Stimulated activated effector memory CD8-positive, alpha-beta T cell treated with anti-CD3 and anti-CD28 coated beads, Interleukin-12 subunit alpha, Interleukin-12 subunit beta, amount 100 ng/mL, for 72 hours (primary cell): ENCODE data around the gene PLA2G4C.

ENCODE experiments used
- ATAC-seq: fragments of 150-1000 bp; cut with Tn5 transposase; 2 replicates; pipeline ENCODE4 v1.10.0; 2021
- DNase-seq, 2 donors: peaks; one replicate each; pipeline ENCODE4 v3.0.0; 2021 to 2022; ENCODE audit warnings: low spot score in 2 of 2
- H3K27ac Mint-ChIP-seq: one replicate; pipeline ENCODE4 v1.8.0; 2022; ENCODE audit warnings: mild to moderate bottlenecking, mixed read lengths
- H3K36me3 Mint-ChIP-seq: one replicate; pipeline ENCODE4 v1.8.0; 2022; ENCODE audit warnings: mild to moderate bottlenecking, mixed read lengths
- H3K4me1 Mint-ChIP-seq: one replicate; pipeline ENCODE4 v1.8.0; 2022; ENCODE audit warnings: mixed read lengths
- H3K4me3 Mint-ChIP-seq: one replicate; pipeline ENCODE4 v1.8.0; 2022; ENCODE audit warnings: mild to moderate bottlenecking, mixed read lengths
- H3K9me3 Mint-ChIP-seq: one replicate; pipeline ENCODE4 v1.8.0; 2022; ENCODE audit warnings: mixed read lengths

The PLA2G4C gene

DNA sequence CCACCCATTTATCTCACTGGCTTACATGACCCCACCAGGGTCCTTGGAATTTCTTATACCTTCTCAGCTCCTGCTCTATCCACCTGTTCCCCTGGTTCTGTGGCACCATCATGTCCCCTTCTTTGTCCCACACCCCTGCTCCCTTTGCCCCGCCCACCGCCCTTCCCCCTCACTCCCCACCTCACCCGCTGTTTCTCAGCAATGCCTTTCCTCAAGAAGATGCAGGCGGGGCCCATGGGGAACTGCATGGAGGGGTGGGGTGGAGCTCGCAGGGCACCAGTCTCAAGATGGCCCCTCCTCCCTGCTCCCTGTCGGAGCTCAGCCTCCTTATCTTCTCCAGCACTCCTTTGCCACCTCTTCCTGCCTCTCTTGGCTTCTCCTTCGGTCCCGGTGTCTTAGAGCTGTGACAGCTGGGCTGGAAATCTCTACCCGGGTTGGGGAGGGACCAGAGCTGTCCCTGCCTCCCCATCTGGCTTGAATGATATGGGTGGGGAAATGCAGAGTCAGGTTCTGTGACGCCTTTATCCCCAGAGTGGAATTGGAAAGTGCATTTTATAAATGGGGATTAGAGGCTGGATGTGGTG, 66.8 kb downstream of the PLA2G4C start, which contains the start of gene CABP5:
Gene CABP5, minus strand, starts transcription at position 405 of the 584 bp plus-strand sequence. Its CDS starts 157 bp downstream, at position 248.
- DNase-seq (no peak), ATAC-seq (no peak)
- Mint-ChIP-seq H3K4me1 (no peaks in the 10 kb centered on the region), H3K9me3 (peaks cover 3% of the 10 kb centered on the region), H3K27ac (no peak within 1 kb of the TSS), H3K4me3 (no peak within 1 kb of the TSS), H3K36me3 (no peaks in the 10 kb centered on the region)

DNA sequence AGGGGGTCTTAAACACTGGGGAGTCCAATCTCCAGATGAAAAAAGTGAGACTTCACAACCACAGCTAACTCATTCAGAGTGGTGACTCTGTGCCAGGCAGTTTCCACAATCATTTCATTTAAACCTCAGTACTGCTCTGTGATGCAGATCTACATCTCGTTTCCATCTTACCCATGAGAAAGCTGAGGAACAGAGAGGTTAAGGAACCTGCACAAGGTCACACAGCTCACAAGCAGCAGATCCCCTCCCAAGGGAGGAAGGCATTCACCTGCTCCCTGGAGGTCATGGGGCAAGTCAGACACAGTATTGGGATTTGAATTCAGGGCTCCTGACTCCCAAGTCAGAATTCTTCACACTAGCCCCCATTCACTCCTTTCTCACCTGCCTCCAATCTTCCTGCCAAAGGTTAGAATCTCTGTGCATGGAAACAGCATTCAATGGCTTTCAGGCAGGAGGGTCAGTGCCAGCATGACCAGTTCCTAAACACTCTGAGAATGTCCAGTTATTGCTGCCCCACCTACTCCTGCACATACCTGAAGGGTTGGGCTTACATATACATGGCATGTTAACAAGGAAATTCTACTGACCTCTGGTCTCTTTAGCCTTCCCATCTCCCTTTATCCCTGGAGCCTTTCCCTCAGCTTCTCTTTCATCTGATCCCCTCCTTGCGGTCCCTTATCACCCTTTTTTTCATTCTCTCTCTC, 68.6 kb downstream of the PLA2G4C start:
- DNase-seq, result no peak
- no peaks in the 10 kb centered on the region for H3K36me3 Mint-ChIP-seq
- H3K4me3 Mint-ChIP-seq, result no peak overlapping the region
- peaks cover 3% of the 10 kb centered on the region for H3K9me3 Mint-ChIP-seq
- no peaks in the 10 kb centered on the region for H3K4me1 Mint-ChIP-seq
- ATAC-seq, result no peak
- H3K27ac Mint-ChIP-seq, result no peak overlapping the region

DNA sequence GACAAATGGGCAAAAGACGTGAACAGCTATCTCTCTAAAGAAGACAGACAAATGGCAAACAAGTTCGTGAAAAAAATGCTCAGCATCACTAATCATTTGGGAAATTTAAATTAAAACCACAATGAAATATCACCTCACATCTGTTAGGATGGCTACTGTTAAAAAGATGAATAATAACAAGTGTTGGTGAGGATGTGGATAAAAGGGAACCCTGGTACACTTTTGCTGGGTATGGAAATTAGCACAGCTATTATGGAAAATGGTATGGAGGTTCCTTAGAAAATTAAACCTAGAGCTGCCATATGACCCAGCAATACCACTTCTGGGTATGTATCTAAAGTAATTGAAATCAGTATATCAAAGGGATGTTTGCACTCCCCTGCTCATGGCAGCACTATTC, 73.9 kb downstream of the PLA2G4C start:
- Mint-ChIP-seq H3K36me3 (no peaks in the 10 kb centered on the region), H3K9me3 (peaks cover 9% of the 10 kb centered on the region), H3K4me3 (no peak overlapping the region), H3K4me1 (no peaks in the 10 kb centered on the region), H3K27ac (no peak overlapping the region)
- DNase-seq, result no peak
- ATAC-seq, result no peak

DNA sequence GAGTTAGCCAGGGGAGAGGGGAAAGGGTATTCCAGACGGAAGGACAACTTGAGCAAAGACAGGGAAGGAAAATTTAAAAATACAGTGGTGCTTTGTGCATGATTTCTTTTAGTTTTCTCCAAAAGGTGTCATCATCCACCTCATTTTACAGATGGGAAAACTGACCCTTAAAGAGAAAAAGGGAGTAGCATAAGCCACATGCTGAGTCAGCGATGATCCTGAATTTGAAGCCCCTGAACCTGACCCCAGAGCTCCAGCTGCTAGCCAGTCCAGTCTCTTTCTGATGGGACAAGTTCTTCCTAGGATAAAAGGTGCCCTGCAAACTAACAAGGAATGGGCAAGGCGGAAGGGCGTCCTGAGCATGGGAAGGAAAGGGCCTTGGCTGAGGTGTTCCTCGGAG, 77.0 kb downstream of the PLA2G4C start:
- no peak overlapping the region for H3K4me3 Mint-ChIP-seq
- peaks cover 9% of the 10 kb centered on the region for H3K9me3 Mint-ChIP-seq
- H3K27ac Mint-ChIP-seq, result no peak overlapping the region
- ATAC-seq (no peak), DNase-seq (no peak)
- H3K4me1 Mint-ChIP-seq, result no peaks in the 10 kb centered on the region
- no peaks in the 10 kb centered on the region for H3K36me3 Mint-ChIP-seq

DNA sequence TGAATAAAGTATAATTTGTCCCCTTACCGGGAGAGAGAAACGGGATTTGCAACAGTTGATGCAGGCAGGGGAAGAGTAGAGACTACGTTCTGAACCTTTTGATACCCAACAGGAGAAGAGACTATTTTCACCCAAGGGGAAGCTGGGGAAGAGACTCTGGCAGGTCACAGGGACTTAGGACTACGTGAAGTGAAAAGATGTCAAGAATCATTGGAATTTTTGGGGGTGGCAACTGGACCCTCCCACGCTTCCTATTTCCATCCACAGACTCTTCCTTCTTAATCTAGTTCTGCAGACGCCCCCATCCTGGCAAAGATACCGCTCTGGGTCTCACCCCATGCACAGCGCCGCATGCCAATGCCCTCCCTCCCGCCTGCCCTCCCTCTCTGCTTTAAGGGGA, 80.5 kb downstream of the PLA2G4C start:
- ATAC-seq (no peak), DNase-seq (no peak)
- Mint-ChIP-seq H3K27ac (no peak overlapping the region), H3K36me3 (no peaks in the 10 kb centered on the region), H3K9me3 (no peaks in the 10 kb centered on the region), H3K4me3 (no peak overlapping the region), H3K4me1 (no peaks in the 10 kb centered on the region)

GRCh38 chr19:48029431-48029830, 81.2 kb downstream of the PLA2G4C start:
- H3K27ac Mint-ChIP-seq, result no peak overlapping the region
- H3K36me3 Mint-ChIP-seq, result no peaks in the 10 kb centered on the region
- H3K9me3 Mint-ChIP-seq, result no peaks in the 10 kb centered on the region
- H3K4me3 Mint-ChIP-seq, result no peak overlapping the region
- H3K4me1 Mint-ChIP-seq, result no peaks in the 10 kb centered on the region
- ATAC-seq (no peak), DNase-seq (no peak)

DNA sequence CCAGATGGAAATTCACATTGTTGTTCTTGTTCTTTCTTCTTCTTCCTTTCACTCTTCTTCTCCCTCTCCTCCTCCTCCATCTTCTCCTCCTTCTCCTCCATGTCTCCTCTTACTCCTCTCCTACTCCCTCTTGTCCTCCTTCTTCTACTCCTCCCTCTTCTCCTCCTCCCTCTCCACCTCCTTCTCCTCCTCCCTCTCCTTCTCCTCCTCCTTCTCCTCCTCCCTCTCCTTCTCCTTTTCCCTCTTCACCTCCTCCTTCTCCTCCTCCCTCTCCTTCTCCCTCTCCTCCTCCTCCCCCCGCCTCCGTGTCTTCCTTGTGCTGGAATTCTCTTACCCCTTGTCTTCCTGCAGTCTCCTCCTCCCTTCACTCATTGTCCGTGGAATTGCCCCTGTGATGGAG, 85.1 kb downstream of the PLA2G4C start:
- no peak overlapping the region for H3K27ac Mint-ChIP-seq
- no peaks in the 10 kb centered on the region for H3K4me1 Mint-ChIP-seq
- H3K36me3 Mint-ChIP-seq, result no peaks in the 10 kb centered on the region
- ATAC-seq, result no peak
- H3K4me3 Mint-ChIP-seq, result no peak overlapping the region
- DNase-seq, result no peak
- no peaks in the 10 kb centered on the region for H3K9me3 Mint-ChIP-seq

DNA sequence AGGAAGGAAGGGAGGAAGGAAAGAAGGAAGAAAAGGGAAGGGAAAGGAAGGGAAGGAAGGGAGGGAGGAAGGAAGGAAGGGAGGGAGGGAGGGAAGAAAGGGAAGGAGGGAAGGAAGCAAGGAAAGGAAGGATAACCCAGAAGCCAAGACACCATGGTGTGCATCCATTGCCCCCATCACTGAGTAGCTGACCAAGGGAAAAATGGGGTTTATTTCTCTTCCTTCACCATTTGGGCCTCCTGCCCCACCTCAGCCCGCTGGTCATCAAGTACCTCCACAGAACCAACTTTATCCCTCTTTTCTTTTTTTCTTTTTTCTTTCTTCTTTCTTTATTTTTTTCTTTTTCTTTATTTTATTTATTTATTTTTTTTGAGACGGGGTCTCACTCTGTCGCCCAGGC, 87.1 kb downstream of the PLA2G4C start:
- Mint-ChIP-seq H3K9me3 (no peaks in the 10 kb centered on the region), H3K36me3 (no peaks in the 10 kb centered on the region), H3K27ac (no peak overlapping the region), H3K4me1 (no peaks in the 10 kb centered on the region), H3K4me3 (no peak overlapping the region)
- DNase-seq, result no peak
- no peak for ATAC-seq

DNA sequence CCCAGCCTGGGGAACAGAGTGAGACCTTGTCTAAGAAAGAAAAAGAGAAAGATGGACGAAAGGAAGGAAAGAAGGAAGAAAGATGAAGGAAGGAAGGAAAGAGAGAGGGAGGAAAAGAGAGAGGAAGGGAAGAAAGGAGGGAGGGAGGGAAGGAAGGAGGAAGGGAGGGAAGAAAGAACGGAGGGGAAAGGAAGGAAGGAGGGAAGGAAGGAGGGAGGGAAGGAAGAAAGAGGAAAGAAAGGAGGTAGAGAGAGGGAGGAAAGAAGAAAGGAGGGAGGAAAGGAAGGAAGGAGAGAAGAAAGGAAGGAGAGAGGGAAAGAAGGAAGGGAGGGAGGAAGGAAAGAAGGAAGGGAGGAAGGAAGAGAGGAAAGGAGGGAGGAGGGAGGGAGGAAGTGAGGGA, 87.6 kb downstream of the PLA2G4C start:
- Mint-ChIP-seq H3K4me3 (no peak overlapping the region), H3K4me1 (no peaks in the 10 kb centered on the region), H3K9me3 (no peaks in the 10 kb centered on the region), H3K36me3 (no peaks in the 10 kb centered on the region), H3K27ac (no peak overlapping the region)
- ATAC-seq, result no peak
- DNase-seq, result no peak

- ATAC-seq, result no peak
- H3K9me3 Mint-ChIP-seq, result no peaks in the 10 kb centered on the region
- DNase-seq, result no peak
- H3K4me1 Mint-ChIP-seq, result no peaks in the 10 kb centered on the region
- no peak overlapping the region for H3K4me3 Mint-ChIP-seq
- no peaks in the 10 kb centered on the region for H3K36me3 Mint-ChIP-seq
- no peak overlapping the region for H3K27ac Mint-ChIP-seq
Measured at GRCh38 chr19:48020686-48021085, 89.9 kb downstream of the PLA2G4C start.

GRCh38 chr19:48010932-48011758, 99.5 kb downstream of the PLA2G4C start:
- H3K27ac Mint-ChIP-seq, result no peak overlapping the region

DNA sequence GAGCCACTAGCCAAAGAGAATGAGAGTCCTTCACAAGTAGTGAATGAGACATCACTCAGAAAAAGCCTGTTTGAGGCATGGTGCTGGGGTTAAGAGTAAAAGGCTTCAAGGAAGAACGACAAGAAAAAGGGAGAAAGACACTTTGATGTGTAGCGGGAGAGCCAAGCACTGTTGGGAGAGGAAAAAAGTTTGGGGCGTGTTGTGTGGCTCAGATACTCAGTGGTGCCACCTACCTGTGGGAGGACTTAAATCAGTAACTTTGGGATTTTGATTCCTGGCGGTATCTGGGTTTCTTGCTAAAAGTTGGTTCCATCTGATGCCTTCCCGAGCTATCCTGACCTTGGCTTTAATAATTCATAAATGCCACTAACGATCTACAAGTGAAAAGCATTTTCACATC, 103.9 kb downstream of the PLA2G4C start:
- Mint-ChIP-seq H3K36me3 (no peaks in the 10 kb centered on the region), H3K9me3 (no peaks in the 10 kb centered on the region), H3K27ac (no peak overlapping the region), H3K4me1 (no peaks in the 10 kb centered on the region), H3K4me3 (no peak overlapping the region)
- DNase-seq (no peak), ATAC-seq (no peak)

More at GRCh38 chr19:48010932-48011758, 99.5 kb downstream of the PLA2G4C start:
- Mint-ChIP-seq H3K9me3 (no peaks in the 10 kb centered on the region), H3K4me3 (no peak overlapping the region), H3K36me3 (no peaks in the 10 kb centered on the region), H3K4me1 (no peaks in the 10 kb centered on the region)
- ATAC-seq (no peak), DNase-seq (no peak)

- DNase-seq (no peak), ATAC-seq (no peak)
- no peaks in the 10 kb centered on the region for H3K4me1 Mint-ChIP-seq
- no peaks in the 10 kb centered on the region for H3K36me3 Mint-ChIP-seq
- no peak overlapping the region for H3K27ac Mint-ChIP-seq
- H3K9me3 Mint-ChIP-seq, result no peaks in the 10 kb centered on the region
- no peak overlapping the region for H3K4me3 Mint-ChIP-seq
Measured at GRCh38 chr19:48004236-48004635, 106.4 kb downstream of the PLA2G4C start.

GRCh38 chr19:48000846-48001245, 109.8 kb downstream of the PLA2G4C start:
- Mint-ChIP-seq H3K27ac (no peak overlapping the region), H3K4me1 (no peaks in the 10 kb centered on the region), H3K4me3 (no peak overlapping the region), H3K9me3 (no peaks in the 10 kb centered on the region), H3K36me3 (no peaks in the 10 kb centered on the region)
- ATAC-seq, result no peak
- no peak for DNase-seq

- Mint-ChIP-seq H3K4me1 (no peaks in the 10 kb centered on the region), H3K36me3 (no peaks in the 10 kb centered on the region), H3K27ac (no peak overlapping the region), H3K9me3 (no peaks in the 10 kb centered on the region), H3K4me3 (no peak overlapping the region)
- no peak for DNase-seq
- no peak for ATAC-seq
Measured at GRCh38 chr19:47998800-47999199, 111.8 kb downstream of the PLA2G4C start.
